Liver (tissue), 9 donors: Measurements from ENCODE around the gene PDE9A. TPM values are rescaled to one million over a fixed set of nuclear protein-coding genes. Genes with fewer than 3 reads are reported as not detected.
A peak's percentile ranks its signal among the peaks of the same experiment; 100 is the strongest.

Experiments
- DNase-seq: peaks from one replicate; pipeline ENCODE4 v3.0.0-alpha.2; 2017; ENCODE audit warnings: low spot score
- H3K27ac ChIP-seq, 2 donors: one replicate each; pipeline ENCODE4 v1.7.0; 2013; ENCODE audit warnings: inconsistent platforms in 2 of 2, low read length in 2 of 2, control low read depth in 1 of 2, low read depth in 1 of 2, mild to moderate bottlenecking in 1 of 2
- H3K27me3 ChIP-seq, 4 donors: one replicate each; pipeline versions ENCODE4 v1.6.1 to v1.7.0; 2013; ENCODE audit warnings: low read length in 3 of 4, inconsistent platforms in 1 of 4, mild to moderate bottlenecking in 1 of 4, moderate library complexity in 1 of 4; ENCODE audit not compliant: control insufficient read depth in 4 of 4, insufficient read depth in 4 of 4
- H3K36me3 ChIP-seq, 4 donors: one replicate each; pipeline versions ENCODE4 v1.6.1 to v1.7.0; 2013; ENCODE audit warnings: low read length in 3 of 4, mild to moderate bottlenecking in 3 of 4, low read depth in 1 of 4, moderate library complexity in 1 of 4; ENCODE audit not compliant: control insufficient read depth in 4 of 4, insufficient read depth in 3 of 4
- H3K4me1 ChIP-seq, 4 donors: one replicate each; pipeline versions ENCODE4 v1.6.1 to v1.7.0; 2013; ENCODE audit warnings: low read length in 3 of 4, mild to moderate bottlenecking in 3 of 4, moderate library complexity in 1 of 4; ENCODE audit not compliant: control insufficient read depth in 4 of 4, insufficient read depth in 4 of 4
- H3K4me3 ChIP-seq, 3 donors: one replicate each; pipeline versions ENCODE4 v1.6.1 to v1.7.0; 2013; ENCODE audit warnings: low read length in 3 of 3, control low read depth in 1 of 3, low read depth in 1 of 3, mild to moderate bottlenecking in 1 of 3
- H3K9ac ChIP-seq, 2 donors: one replicate each; pipeline ENCODE4 v1.7.0; 2013; ENCODE audit warnings: low read length in 2 of 2, mild to moderate bottlenecking in 2 of 2, moderate library complexity in 2 of 2, control low read depth in 1 of 2, low read depth in 1 of 2
- H3K9me3 ChIP-seq, 4 donors: one replicate each; pipeline versions ENCODE4 v1.6.1 to v1.7.0; 2013; ENCODE audit warnings: low read length in 3 of 4; ENCODE audit not compliant: control insufficient read depth in 4 of 4
- EGR1 ChIP-seq, 2 donors: IDR thresholded peaks; 2 replicates each; pipeline ENCODE4 v1.6.1; 2016 to 2018; ENCODE audit warnings: antibody characterized with exemption in 2 of 2, low read depth in 2 of 2
- FOXA2 ChIP-seq: IDR thresholded peaks from 2 replicates; pipeline ENCODE4 v1.6.1; 2016; ENCODE audit warnings: antibody characterized with exemption
- GABPA ChIP-seq, 2 donors: IDR thresholded peaks in 1 of 2; conservative IDR thresholded peaks in 1 of 2; 2 replicates each; pipeline ENCODE4 v1.6.1; 2016; ENCODE audit warnings: antibody characterized with exemption in 2 of 2, mild to moderate bottlenecking in 1 of 2, moderate library complexity in 1 of 2
- HNF4G ChIP-seq: IDR thresholded peaks from 2 replicates; pipeline ENCODE4 v1.6.1; 2016; ENCODE audit warnings: antibody characterized with exemption
- MAX ChIP-seq: IDR thresholded peaks from 2 replicates; pipeline ENCODE4 v1.6.1; 2016; ENCODE audit warnings: antibody characterized with exemption
- NR2F2 ChIP-seq: IDR thresholded peaks from 2 replicates; pipeline ENCODE4 v1.6.1; 2016; ENCODE audit warnings: antibody characterized with exemption
- RAD21 ChIP-seq, 2 donors: IDR thresholded peaks; 2 replicates each; pipeline ENCODE4 v1.6.1; 2016; ENCODE audit warnings: antibody characterized with exemption in 2 of 2, mild to moderate bottlenecking in 2 of 2
- REST ChIP-seq: IDR thresholded peaks from 2 replicates; pipeline ENCODE4 v1.6.1; 2016; ENCODE audit warnings: antibody characterized with exemption, mild to moderate bottlenecking
- SP1 ChIP-seq: IDR thresholded peaks from 2 replicates; pipeline ENCODE4 v1.6.1; 2018; ENCODE audit warnings: antibody characterized with exemption, mild to moderate bottlenecking
- TAF1 ChIP-seq: conservative IDR thresholded peaks from 2 replicates; pipeline ENCODE4 v1.6.1; 2016; ENCODE audit warnings: antibody characterized with exemption, mild to moderate bottlenecking
- YY1 ChIP-seq: IDR thresholded peaks from 2 replicates; pipeline ENCODE4 v1.6.1; 2016; ENCODE audit warnings: antibody characterized with exemption, mild to moderate bottlenecking
- ZBTB33 ChIP-seq: IDR thresholded peaks from 2 replicates; pipeline ENCODE4 v1.6.1; 2016; ENCODE audit warnings: antibody characterized with exemption
- WGBS: extraction: QIAGEN DNeasy Blood & Tissue Kit; methylation state at CpG from one replicate; pipeline ENCODE4 v1.1.7; 2013; 5-methylcytosine and 5-hydroxymethylcytosine counted together
- polyA plus RNA-seq, 2 donors: library from polyadenylated mRNA; stranded (reverse) in 1 of 2; unstranded in 1 of 2; fragments of 200-250 nt in 1 of 2; fragments of >200 nt in 1 of 2; fragmentation: Nextera tagmentation in 1 of 2; extraction: Ambion mirVana in 1 of 2; gene quantifications; one replicate each; pipeline versions ENCODE4 v1.2.1 to v1.2.3, GENCODE V29; 2013 to 2015
- total RNA-seq, 2 donors: library from RNA; depleted of rRNA; stranded (reverse); fragments of >200 nt; gene quantifications; one replicate each; pipeline ENCODE4 v1.2.3, GENCODE V29; 2014
- TF ChIP-seq, protein P1 (sequence below): IDR thresholded peaks from 2 replicates; pipeline ENCODE4 v1.6.1; 2016; ENCODE audit warnings: antibody characterized with exemption
- donor health status: healthy.
- donor health status: healthy.
- donor health status: healthy.
- donor health status: healthy.
- donor health status: healthy.

PDE9A gene
- total and polyA plus RNA-seq, 4 donors: 1.5 to 4.2 (median 2.7) TPM

DNA sequence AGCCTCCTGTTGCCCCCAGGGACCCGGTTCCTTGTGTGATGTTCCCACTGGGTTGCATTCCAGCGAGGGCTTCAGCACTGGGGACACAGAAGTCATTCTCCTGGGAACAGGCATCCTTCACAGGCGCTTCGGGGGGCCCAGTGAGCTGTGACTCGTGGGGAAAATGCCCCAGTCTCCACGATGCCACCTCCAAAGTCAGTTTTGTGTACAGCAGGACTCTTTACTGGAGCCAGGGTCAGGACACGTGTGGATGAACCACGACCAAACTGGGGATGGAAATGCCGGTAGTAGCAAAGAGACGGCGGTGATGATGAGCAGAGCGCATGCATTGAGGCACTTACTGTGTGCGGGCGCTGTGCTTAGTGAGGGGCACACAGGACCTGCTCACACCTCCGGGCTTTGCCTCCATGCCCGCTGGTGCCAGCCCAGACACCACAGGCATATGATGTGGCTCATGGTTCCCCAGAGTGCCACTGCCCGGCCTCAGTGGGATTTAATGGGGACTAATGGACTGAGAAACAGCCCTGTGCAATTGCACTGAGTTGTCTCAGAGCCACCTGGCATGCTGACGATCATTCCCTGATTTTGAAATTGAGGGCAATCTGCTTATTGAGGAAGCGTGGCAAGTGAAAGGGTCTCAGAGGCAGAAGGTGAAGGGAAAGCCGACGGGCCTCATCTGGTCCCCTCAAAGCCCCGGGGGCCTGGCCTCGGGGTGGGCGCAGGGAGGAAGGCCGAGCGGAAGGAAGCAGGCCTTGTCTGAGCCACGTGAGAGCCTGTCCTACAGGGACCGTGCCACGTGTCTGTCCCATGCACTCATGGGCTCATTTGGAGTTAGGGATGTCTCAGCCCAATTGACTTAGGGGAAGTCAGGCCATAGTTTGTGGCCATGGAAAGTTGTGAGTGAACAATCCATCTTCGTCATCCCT is 91.4 kb downstream of the PDE9A start:
- TF ChIP-seq, protein P1, sequence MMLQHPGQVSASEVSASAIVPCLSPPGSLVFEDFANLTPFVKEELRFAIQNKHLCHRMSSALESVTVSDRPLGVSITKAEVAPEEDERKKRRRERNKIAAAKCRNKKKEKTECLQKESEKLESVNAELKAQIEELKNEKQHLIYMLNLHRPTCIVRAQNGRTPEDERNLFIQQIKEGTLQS: no peak
- TF ChIP-seq YY1 (no peak), HNF4G (no peak), NR2F2 (no peak)
- Histone ChIP-seq H3K36me3 (no peaks in the 10 kb centered on the region), H3K9me3 (no peaks in the 10 kb centered on the region), H3K27ac (no peak overlapping the region), H3K4me1 (peaks cover 0 to 4% (median under 1%) of the 10 kb centered on the region in 4 donors), H3K9ac (no peak overlapping the region), H3K4me3 (no peak overlapping the region), H3K27me3 (no peaks in the 10 kb centered on the region)
- 92% methylated on average over 30 of the region's 30 CpGs for WGBS
- DNase-seq: no peak

DNA sequence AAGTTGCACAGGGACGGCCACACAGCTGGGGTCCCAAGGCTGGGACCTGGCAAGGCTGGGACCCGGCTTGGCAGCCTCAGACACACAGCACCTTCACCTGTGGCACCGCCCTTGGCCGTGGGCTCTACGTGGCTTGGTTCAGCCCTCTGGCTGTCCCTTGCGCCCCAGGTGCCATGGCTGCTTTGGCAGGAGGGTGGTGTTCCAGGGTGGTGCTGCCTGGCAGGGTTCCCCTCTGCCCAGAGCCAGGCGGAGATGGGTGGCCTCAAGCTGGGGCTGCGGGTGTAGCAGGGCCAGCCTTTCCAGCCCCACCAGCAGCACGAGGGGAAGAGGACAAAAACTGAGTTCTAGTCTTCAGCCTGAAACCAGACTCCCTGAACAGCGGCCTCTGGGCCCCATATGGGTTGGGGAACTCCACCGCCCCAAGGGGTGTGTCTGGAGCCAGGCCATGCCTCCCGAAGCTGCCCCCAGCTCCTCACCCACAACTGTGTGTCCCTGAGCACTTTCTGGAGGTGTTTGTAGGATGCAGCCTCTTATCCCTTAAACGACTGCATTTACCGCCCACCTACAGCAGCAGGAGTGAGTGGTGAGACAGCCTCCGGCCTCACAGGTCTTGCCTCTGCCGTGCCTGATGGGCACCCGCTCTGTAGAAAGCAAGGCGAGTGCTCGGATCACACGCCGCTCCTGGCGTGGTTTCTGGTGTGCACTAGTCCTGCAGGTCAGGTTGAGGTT is 92.3 kb downstream of the PDE9A start:
- H3K36me3 ChIP-seq: no peaks in the 10 kb centered on the region
- peaks cover 0 to 3% (median 0%) of the 10 kb centered on the region in 4 donors for H3K4me1 ChIP-seq
- no peaks in the 10 kb centered on the region for H3K27me3 ChIP-seq
- H3K9ac ChIP-seq: no peak overlapping the region
- no peak overlapping the region for H3K4me3 ChIP-seq
- DNase-seq: no peak
- no peaks in the 10 kb centered on the region for H3K9me3 ChIP-seq
- 94% methylated on average over 22 of the region's 22 CpGs for WGBS
- TF ChIP-seq MAX: no peak
- H3K27ac ChIP-seq: no peak overlapping the region

DNA sequence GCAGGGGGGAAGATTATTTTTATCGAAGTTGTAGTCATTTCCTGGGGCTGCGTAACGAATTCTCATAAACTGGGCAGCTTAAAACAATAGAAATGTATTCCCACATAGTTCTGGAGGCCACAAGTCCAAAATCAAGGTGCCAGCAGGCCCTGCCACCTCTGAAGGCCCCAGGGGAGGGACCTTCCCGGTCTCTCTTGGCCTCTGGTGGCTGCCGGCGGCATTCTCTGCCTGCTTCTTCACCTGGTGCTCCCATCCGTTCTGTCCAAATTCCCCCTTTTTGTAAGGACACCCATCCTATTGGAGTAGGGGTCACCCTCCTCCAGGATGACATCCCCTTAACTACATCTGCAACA is 92.8 kb downstream of the PDE9A start:
- H3K27ac ChIP-seq: peak overlapping the region in 1 of 2 donors; percentile 15
- 77% methylated on average over 7 of the region's 7 CpGs for WGBS
- DNase-seq: no peak

More for the DNA sequence above, 92.8 kb downstream of the PDE9A start:
- TF ChIP-seq EGR1 (IDR thresholded peaks at IDR 0.05; ENCODE audit: low read depth in 2 of 2) (no peak), SP1 (no peak), TAF1 (no peak), FOXA2 (no peak), ZBTB33 (no peak), GABPA (IDR thresholded peaks at IDR 0.05 in 1 of 2, conservative IDR thresholded peaks at IDR 0.05 in 1 of 2) (no peak), REST (no peak), RAD21 (IDR thresholded peaks at IDR 0.05) (no peak)
- H3K9ac ChIP-seq: no peak overlapping the region
- no peaks in the 10 kb centered on the region for H3K27me3 ChIP-seq
- H3K4me3 ChIP-seq: no peak overlapping the region
- H3K4me1 ChIP-seq: peaks cover 0 to 3% (median 0%) of the 10 kb centered on the region in 4 donors
- no peaks in the 10 kb centered on the region for H3K36me3 ChIP-seq
- no peaks in the 10 kb centered on the region for H3K9me3 ChIP-seq
